Hematopoietic multipotent progenitor cell treated with erythropoietin and hydrocortisone succinate and interleukin-3 and kit ligand, for 8 days (in vitro differentiated cells): ENCODE data around the gene ZNF761.
"Not testable (repeated sequence)": the region's sequence is repeated elsewhere in the genome, so short reads cannot be mapped to it uniquely, and the experiment has no call there.

Source experiments
- DNase-seq: peaks from one replicate; pipeline ENCODE4 v3.0.0-alpha.2; 2015

ZNF761 gene

DNA sequence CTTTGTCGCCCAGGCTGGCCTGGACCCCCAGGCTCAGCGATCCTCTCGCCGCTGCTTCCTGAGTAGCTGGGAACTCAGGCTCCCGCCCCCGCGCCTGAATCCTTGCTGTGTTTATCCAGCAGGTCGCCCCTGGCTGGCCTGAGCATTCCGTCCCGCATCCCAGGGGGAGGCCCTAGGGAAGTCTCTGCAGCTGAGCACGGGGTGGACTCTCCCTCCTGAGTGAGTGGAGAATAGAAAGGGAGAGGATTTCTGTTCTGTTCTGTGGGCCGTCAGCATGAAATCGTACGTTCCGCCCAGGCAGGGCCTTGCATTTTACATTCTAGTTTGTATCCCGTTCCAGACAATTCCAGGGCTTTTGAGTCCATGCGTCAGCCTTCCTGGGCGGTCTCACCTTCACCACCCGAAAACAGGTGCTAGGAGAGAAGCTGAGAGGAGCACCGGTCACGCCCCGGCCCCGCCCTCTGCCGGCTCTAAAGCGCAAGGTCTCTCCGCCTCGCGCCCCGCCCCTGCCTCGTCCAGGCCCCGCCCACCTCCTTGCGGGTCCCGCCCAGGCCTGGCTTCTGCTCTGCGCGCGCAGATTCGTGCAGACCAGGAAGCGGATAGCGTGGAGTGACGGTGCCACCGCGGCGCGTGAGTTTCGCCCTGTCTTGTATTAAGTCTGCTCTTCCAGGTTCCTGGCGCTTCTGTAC is at the start of gene ZNF761:
Gene ZNF761, plus strand, starts transcription at position 586 of the 689 bp plus-strand sequence. CDS start 15,285 bp downstream, outside the sequence.
- DNase-seq = peak; percentile 89

DNA sequence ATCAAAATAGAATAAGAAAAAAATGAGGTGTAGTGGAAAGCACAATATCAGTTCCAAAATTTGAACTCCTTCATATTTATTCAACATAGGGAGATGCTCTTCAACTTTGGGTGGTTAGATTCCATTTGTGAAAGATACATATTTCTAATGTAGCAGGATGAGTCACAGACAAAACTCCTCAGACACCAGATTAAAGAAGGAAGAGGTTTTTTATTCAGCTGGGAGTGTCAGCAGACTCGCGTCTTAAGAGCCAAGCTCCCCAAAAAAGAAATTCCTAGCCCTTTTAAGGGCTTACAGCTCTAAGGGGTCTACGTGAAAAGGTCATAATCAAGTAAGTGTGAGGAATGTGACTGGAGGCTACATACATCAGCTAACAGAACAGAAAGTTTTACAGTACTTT is 43.6 kb upstream of the ZNF761 start:
- no peak for DNase-seq

DNA sequence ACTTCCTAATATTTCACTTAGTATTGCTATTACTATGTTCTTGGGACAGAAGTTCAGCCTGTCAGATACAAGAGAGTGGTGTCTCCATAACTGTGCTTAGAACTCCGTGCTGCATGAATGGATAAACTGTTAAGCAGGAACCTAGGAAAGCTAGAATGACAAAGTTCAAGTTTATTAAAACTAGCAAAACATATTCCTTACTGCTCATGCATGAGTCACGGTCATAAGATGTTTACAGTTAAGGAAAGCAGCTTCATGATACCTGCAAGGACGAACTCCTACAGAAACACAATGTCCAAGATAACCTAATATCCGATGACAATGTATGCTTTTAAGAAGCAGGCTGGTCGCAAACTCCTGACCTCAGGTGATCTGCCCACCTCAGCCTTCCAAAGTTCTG is 42.9 kb upstream of the ZNF761 start:
- DNase-seq = no peak

DNA sequence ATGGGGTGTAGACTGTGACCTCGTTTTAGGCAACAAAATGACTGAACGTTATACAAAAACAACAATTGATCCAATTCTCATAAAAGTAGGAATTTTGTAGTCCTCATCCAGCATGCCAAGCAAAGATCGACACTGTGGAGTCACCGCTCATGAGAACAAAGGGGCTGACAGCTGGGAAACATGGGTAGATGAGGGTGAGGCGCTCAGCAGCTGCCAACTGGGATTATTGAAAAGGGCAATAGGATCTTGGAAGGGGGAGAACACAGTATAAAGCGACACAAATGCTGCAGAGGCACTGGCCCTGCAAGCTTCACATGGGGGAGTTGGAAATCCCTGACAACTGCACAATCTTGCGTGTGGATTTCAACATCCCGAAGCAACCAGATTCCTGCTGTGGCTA is 42.2 kb upstream of the ZNF761 start:
- DNase-seq = no peak

DNA sequence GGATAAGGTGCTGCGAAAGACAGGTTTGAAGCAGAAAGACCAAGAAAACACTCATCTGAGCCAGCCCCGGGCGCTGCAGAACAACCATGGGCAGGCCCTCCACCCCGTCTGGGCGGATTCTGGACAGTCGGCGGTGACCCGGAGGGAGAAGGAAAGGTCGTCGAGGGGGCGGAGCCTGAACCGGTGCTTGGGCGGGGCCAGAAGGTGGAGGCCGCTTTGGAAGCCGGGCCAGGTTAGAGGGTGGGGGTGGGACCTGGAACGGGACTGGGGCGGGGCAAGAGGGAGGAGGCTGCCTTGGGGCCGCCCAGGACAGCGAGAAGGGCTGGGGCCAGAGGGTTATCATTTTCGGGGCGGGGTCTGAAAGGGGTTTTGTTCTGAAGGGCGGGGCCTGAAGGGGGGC is 41.8 kb upstream of the ZNF761 start:
- DNase-seq = no peak

DNA sequence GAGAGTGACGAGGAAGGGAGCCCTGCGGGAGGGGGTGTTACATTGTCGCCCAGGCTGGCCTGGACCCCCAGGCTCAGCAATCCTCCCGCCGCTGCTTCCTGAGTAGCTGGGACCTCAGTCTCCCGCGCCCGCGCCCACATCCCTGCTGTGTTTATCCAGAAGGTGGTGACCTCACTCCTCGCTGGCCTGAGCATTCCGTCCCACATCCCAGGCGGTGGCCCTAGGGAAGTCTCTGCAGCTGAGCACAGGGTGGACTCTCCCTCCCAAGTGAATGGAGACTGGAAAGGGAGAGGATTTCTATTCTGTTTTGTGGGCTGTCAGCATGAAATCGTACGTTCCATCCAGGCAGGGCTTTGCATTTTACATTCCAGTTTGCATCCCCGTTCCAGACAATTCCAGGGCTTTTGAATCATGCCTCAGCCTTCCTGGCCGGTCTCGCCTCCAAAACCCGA is 37.2 kb upstream of the ZNF761 start:
- DNase-seq = no peak

DNA sequence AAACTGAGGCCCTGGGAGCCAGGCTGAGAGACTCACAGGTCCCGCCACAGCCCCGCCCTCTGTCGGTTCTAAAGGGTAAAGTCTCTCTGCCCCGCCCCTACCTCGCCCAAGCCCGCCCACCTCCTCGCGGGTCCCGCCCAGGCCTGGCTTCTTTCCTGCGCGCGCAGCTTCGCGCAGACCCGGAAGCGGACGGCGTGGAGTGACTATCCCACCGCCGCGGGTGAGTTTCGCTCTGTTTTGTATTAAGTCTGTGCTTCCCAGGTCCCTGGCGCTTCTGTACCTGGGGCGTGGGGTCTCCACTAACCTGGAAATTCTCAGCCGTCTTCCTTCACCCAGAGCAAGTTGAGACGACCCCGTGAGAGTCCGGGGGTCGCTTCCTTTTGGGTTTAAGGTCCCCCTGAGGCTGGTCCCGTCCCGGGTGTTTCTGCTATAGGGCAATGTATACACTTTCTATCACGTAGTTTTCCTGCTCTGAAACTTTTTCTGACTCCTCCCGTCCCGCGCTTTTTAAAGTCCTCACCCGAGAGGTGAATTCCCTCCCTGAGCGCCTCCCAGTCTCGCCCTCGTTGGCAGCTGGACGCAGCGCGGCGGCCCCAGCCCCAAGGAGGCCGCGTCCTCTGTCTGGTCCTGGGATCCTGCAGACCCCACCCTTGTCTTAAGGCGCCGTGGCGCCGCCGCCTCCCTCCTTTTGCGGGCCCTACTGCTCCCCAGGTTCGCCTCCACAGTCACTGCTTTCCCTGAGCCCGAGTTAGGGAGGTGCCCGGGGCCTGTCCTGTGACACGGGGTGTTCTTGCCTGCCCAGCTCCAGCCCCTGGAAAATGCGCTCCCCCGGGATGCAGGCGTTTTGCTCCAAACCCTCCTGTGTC is 36.6 kb upstream of the ZNF761 start, which contains the start of gene ZNF765:
Gene ZNF765, plus strand, starts transcription at position 176 of the 866 bp plus-strand sequence. CDS start 2,867 bp downstream, outside the sequence.
- DNase-seq = peak; percentile 90

DNA sequence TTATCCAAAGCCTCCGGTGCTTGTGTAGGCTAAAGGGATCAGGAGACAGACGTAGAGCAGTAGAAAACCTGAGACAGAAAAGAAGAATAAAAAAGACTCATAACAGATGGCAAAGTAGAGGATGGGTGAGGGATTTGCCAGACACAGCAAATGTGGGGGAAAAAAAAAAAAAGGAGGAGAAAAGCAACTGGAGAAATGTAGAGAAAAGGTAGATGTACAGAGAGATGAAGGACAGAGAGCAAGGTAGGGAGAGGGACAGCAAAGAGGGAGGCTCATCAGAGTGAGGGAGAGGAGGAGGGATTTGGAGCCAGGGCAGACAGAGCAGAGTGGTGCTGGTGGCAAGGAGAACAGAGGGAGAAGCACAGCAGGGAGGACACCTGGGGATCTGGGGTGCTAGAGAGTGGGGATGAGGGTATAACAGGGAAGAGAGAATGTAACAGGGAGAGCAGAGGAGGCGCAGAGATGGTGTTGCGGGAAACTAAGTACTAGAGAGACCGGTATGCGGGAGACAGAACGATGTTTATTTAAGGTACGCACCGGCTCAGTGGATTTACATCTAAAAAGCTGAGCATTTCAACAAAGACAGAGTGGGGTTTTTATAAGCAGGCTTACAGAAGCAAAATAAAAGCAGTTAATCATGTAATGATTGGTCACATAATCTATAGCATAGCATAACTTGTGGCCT is 35.8 kb upstream of the ZNF761 start:
- peak; percentile 6 for DNase-seq

DNA sequence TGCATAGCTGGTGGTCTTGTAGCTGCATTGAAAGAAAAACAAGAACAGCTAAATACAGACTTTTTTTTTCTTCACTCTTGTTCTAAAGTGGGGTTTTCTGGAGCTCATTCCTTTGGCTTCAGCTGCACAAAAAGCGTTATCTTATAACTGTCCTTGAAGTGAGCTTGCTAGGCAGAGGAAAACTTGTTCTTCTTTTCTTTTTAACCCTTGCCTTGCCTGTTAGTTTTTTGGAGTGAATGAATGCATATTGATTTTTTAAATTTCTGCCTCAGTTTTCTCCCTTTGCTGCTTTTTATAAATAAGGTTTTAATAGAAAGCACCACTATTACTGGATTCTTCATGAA is 35.3 kb upstream of the ZNF761 start:
- peak; percentile 31 for DNase-seq

DNA sequence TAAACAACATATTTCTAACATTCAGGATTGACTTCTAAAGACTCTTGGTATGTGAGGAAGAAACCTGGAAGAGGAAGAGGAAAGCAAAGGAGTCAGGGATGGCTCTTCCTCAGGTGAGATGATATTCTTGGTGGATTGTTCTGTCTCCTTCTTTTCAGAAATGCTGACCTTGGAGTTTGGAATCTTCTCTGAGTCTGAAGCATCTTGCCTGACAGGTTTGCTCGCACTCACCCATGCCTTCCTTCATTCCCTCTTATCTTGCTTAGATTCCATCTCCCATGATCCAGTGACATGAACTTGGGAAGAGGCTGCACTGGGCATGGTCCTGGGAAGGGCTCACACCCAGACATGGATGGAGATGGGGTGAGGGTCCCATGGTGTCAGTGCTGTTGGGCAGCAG is 33.9 kb upstream of the ZNF761 start:
- DNase-seq = not testable (repeated sequence)

DNA sequence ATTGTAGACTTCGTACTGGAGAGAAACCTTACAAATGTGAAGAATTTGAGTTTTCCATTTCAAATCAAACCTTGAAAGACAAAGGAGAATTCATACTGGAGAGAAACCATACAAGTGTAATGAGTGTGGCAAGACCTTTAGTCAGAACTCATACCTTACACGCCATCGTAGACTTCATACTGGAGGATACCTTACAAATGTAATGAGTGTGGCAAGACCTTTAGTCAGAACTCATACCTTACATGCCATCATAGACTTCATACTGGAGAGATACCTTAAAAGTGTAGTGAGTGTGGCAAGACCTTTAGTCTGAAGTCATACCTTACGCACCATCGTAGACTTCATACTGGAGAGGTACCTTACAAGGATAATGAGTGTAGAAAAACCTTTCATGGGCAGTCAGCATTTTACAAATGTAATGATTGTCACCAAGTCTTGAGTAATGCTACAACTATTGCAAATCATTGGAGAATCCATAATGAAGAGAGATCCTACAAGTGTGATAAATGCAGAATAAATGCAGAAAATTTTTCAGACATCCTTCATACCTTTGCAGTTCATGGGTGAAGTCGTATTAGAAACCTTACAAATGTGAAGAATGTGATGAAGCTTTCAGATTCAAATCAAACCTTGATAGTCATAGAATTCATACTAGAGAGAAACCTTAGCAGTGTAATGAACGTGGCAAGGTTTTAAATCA is 22.1 kb upstream of the ZNF761 start:
- no peak for DNase-seq

DNA sequence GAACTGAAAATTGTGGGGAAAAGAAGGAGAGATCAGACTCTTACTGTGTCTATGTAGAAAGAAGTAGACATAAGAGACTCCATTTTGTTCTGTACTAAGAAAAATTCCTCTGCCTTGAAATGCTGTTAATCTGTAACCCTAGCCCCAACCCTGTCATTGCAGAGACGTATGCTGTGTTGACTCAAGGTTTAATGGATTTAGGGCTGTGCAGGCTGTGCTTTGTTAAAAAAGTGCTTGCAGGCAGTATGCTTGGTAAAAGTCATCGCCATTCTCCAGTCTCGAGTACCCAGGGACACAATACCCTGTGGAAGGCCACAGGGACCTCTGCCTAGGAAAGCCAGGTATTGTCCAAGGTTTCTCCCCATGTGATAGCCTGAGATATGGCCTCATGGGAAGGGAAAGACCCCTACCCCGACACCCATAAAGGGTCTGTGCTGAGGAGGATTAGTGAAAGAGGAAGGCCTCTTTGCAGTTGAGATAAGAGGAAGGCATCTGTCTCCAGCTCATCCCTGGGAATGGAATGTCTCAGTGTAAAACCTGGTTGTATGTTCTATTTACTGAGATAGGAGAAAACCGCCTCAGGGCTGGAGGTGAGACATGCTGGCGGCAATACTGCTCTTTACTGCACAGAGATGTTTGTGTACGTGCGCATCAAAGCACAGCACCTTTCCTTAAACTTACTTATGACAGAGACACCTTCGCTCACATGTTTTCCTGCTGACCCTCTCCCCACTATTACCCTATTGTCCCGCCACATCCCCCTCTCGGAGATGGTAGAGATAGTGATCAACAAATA is 11.1 kb upstream of the ZNF761 start:
- DNase-seq = not testable (repeated sequence)

DNA sequence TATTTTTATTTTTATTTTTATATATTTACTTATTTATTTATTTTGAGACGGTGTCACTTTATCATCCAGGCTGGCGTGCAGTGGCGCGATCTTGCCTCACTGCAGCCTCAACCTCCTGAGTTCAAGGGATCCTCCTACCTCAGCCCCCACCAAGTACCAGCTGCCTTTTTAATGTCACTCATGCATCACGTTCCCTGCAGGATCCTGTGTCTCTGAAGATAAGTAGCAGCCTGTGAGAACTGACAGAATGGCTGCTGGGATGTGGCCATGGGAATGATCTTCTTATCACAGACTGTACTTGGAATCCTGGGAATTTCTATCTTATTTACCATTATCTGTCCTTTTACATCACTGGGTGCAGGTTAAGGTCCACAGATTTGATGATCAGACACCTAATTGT is 9.2 kb upstream of the ZNF761 start:
- DNase-seq = no peak

DNA sequence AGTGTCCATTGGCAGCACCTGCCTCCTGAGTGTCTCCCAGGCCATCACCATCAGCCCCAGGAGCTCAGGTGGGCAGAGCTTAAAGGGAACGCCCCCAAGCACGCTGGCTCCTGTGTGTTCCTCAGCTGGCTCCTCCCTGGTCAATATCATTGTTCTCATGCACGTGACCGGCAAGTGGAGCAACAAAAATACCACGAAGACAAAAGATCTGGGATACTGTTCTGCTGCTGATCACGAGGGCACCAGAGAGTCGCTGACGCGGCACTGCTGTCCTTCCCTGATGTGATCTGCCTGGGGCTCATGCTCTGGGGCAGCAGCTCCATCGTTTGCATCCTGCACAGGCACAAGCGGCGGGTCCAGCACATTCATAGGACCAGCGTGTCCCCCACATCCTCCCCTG is 8.7 kb upstream of the ZNF761 start:
- DNase-seq = not testable (repeated sequence)

DNA sequence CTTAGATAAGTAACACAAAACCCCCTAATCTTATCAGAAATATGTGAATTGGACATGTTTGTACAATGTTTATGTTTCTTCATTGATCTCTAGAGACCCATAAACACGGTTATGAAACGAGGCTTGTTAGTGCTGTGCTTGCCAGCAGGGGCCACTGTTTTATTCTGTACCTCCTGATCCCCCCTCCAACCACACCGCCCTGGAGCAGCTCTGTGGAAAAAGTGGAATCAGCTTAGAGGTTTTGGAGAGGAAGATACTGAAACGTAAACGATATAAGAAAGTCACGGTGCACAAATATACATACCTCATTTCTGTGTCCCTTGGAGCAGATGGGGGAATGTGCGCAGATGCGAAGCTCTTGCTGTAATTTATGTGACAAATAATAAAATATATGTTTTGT is 8.1 kb upstream of the ZNF761 start:
- not testable (repeated sequence) for DNase-seq

DNA sequence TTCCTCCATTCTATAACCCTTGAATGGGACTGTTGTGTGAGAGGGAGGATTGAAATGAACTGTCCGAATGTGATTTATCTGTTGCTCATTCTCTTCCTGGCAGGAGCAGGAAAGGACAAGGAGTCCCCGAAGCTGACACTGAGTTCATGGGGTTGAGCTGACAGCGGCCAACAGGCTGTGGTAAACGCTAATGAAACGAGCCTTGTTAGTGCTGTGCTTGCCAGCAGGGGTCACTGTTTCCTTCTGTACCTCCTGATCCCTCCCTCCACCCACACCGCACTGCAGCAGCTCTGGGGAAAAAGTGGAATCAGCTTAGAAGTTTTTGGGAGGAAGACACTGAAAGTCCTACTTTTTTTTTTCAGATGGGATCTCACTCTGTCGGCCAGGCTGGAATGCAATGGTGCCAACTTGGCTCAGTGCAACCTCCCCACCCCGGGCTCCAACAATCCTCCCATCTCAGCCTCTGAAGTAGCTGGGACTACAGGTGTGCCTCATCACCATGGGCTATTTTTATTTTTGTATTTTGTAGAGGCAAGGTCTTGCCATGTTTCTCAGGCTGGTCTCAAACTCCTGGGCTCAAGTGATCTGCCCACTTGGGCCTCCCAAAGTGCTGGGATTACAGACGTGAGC is 6.7 kb upstream of the ZNF761 start:
- peak; percentile 71 for DNase-seq

DNA sequence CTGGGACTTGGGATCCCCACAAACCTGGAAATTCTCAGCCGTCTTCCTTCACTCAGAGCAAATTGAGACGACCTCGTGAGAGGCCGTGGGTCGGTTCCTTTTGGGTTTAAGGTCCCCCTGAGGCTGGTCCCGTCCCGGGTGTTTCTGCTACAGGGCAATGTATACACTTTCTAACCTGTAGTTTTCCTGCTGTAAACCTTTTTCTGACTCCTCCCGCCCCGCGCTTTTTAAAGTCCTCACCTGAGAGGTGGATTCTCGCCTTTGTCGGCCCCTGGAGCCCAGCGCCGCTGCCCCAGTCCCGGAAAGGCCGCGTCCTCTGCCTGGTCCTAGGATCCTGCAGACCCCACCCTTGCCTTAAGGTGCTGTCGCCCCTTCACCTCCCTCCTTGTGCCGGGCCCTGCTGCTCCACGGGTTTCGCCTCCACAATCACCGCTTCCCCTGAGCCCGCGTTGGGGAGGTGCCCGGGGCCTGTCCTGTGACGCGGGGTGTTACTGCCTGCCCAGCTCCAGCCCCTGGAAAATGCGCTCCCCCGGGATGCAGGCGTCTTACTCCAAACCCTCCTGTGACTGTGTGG is 391 bp downstream of the ZNF761 start:
- DNase-seq = peak; percentile 27

DNA sequence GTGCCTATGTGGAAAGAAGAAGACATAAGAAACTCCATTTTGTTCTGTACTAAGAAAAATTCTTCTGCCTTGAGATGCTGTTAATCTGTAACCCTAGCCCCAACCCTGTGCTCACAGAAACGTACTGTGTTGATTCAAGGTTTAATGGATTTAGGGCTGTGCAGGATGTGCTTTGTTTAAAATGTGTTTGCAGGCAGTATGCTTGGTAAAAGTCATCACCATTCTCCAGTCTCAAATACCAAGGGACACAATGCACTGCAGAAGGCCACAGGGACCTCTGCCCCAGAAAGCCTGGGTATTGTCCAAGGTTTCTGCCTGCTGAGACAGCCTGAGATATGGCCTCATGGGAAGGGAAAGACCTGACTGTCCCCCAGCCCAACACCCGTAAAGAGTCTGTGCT is 12.0 kb downstream of the ZNF761 start:
- not testable (repeated sequence) for DNase-seq

DNA sequence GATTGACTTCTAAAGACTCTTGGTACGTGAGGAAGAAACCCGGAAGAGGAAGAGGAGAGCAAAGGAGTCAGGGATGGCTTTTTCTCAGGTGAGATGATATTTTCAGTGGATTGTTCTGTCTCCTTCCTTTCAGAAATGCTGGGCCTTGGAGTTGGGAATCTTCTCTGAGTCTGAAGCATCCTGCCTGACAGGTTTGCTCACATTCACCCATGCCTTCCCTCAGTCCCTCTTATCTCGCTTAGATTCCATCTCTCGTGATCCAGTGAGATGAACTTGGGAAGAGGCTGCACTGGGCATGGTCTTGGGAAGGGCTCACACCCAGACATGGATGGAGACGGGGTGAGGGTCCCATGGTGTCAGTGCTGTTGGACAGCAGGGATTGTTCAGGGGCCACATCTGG is 15.4 kb downstream of the ZNF761 start:
- not testable (repeated sequence) for DNase-seq

DNA sequence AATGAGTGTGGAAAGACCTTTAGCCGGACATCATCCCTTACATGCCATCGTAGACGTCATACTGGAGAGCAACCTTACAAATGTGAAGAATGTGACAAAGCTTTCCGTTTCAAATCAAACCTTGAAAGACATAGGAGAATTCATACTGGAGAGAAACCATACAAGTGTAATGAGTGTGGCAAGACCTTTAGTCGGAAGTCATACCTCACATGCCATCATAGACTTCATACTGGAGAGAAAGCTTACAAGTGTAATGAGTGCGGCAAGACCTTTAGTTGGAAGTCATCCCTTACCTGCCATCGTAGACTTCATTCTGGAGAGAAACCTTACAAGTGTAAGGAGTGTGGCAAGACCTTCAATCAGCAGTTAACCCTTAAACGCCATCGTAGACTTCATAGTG is 24.0 kb downstream of the ZNF761 start:
- DNase-seq = no peak

DNA sequence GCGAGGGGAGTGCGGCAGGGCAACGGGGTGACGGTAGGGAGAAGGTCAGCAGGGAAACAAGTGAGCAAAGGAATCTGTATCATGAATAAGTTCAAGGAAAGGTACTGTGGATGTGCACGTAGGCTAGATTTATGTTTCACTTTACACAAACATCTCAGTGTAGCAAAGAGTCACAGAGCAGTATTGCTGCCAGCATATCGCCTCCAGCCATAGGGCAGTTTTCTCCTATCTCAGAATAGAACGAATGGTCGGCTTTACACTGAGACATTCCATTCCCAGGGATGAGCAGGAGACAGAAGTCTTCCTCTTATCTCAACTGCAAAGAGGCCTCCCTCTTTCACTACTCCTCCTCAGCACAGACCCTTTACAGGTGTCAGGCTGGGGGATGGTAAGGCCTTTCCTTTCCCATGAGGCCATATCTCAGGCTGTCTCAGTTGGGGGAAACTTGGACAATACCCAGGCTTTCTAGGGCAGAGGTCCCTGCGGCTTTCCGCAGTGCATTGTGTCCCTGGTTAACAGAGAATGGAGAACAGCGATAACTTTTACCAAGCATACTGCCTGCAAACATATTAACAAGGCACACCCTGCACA is 28.4 kb downstream of the ZNF761 start:
- not testable (repeated sequence) for DNase-seq
